Measurements from ENCODE around the gene AUTS2.

GRCh38 chr7:70771451-70771850, 1173.2 kb downstream of the AUTS2 start:
- TF ChIP-seq TAF1 (IDR thresholded peaks at IDR 0.05; ENCODE audit: low read depth): no peak
- no peak for TF ChIP-seq CTCF (IDR thresholded peaks at IDR 0.05; ENCODE audit: poor library complexity, severe bottlenecking)
- TF ChIP-seq, protein P1, sequence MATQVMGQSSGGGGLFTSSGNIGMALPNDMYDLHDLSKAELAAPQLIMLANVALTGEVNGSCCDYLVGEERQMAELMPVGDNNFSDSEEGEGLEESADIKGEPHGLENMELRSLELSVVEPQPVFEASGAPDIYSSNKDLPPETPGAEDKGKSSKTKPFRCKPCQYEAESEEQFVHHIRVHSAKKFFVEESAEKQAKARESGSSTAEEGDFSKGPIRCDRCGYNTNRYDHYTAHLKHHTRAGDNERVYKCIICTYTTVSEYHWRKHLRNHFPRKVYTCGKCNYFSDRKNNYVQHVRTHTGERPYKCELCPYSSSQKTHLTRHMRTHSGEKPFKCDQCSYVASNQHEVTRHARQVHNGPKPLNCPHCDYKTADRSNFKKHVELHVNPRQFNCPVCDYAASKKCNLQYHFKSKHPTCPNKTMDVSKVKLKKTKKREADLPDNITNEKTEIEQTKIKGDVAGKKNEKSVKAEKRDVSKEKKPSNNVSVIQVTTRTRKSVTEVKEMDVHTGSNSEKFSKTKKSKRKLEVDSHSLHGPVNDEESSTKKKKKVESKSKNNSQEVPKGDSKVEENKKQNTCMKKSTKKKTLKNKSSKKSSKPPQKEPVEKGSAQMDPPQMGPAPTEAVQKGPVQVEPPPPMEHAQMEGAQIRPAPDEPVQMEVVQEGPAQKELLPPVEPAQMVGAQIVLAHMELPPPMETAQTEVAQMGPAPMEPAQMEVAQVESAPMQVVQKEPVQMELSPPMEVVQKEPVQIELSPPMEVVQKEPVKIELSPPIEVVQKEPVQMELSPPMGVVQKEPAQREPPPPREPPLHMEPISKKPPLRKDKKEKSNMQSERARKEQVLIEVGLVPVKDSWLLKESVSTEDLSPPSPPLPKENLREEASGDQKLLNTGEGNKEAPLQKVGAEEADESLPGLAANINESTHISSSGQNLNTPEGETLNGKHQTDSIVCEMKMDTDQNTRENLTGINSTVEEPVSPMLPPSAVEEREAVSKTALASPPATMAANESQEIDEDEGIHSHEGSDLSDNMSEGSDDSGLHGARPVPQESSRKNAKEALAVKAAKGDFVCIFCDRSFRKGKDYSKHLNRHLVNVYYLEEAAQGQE (IDR thresholded peaks at IDR 0.05; ENCODE audit: borderline replicate concordance): no peak
